IMR-90 (cell line): ENCODE results near the gene MIEN1.

Experiments used
- BHLHE40 ChIP-seq: fragments of 150-350 bp; IDR thresholded peaks from 2 replicates; pipeline ENCODE4 v1.6.1; 2016; ENCODE audit warnings: mild to moderate bottlenecking, low read depth, low read length
- CEBPB ChIP-seq: IDR thresholded peaks from 2 replicates; pipeline ENCODE4 v1.6.1; 2012; ENCODE audit warnings: low read depth, low read length, improper control_type of control experiment
- CHD1 ChIP-seq: IDR thresholded peaks from 2 replicates; pipeline ENCODE4 v1.6.1; 2012; ENCODE audit warnings: low read depth, low read length, improper control_type of control experiment
- FOS ChIP-seq: fragments of 150-350 bp; IDR thresholded peaks from 2 replicates; pipeline ENCODE4 v1.6.1; 2016; ENCODE audit warnings: low read depth, low read length
- MAFK ChIP-seq: IDR thresholded peaks from 2 replicates; pipeline ENCODE4 v1.6.1; 2012; ENCODE audit warnings: low read depth, low read length, improper control_type of control experiment
- MAZ ChIP-seq: IDR thresholded peaks from 2 replicates; pipeline ENCODE4 v1.6.1; 2012; ENCODE audit warnings: low read depth, mild to moderate bottlenecking, low read length, improper control_type of control experiment, moderate library complexity, borderline replicate concordance
- MXI1 ChIP-seq: IDR thresholded peaks from 2 replicates; pipeline ENCODE4 v1.6.1; 2012; ENCODE audit warnings: low read depth, mild to moderate bottlenecking, low read length, moderate library complexity, borderline replicate concordance
- POLR2A ChIP-seq: IDR thresholded peaks from 2 replicates; pipeline ENCODE4 v1.6.1; 2012; ENCODE audit warnings: mild to moderate bottlenecking, low read depth, low read length
- RAD21 ChIP-seq: IDR thresholded peaks from 2 replicates; pipeline ENCODE4 v1.6.1; 2012; ENCODE audit warnings: low read length, improper control_type of control experiment
- RCOR1 ChIP-seq: IDR thresholded peaks from 2 replicates; pipeline ENCODE4 v1.6.1; 2012; ENCODE audit warnings: mild to moderate bottlenecking, low read length, improper control_type of control experiment; ENCODE audit not compliant: insufficient replicate concordance
- RFX5 ChIP-seq: IDR thresholded peaks from 2 replicates; pipeline ENCODE4 v1.8.0; 2012; ENCODE audit warnings: low read depth, mild to moderate bottlenecking, low read length, moderate library complexity
- SMC3 ChIP-seq: fragments of 150-350 bp; IDR thresholded peaks from 2 replicates; pipeline ENCODE4 v1.6.1; 2016; ENCODE audit warnings: low read depth, mild to moderate bottlenecking, antibody characterized with exemption, low read length, moderate library complexity
- TF ChIP-seq, protein P1 (sequence below): conservative IDR thresholded peaks from 2 replicates; pipeline ENCODE4 v1.5.1; 2012; ENCODE audit warnings: mild to moderate bottlenecking, low read depth, low read length, improper control_type of control experiment
- TF ChIP-seq, protein P2 (sequence below): fragments of 150-350 bp; IDR thresholded peaks from 2 replicates; pipeline ENCODE4 v1.6.1; 2017; ENCODE audit warnings: mild to moderate bottlenecking, antibody characterized with exemption, low read length, low read depth

DNA sequence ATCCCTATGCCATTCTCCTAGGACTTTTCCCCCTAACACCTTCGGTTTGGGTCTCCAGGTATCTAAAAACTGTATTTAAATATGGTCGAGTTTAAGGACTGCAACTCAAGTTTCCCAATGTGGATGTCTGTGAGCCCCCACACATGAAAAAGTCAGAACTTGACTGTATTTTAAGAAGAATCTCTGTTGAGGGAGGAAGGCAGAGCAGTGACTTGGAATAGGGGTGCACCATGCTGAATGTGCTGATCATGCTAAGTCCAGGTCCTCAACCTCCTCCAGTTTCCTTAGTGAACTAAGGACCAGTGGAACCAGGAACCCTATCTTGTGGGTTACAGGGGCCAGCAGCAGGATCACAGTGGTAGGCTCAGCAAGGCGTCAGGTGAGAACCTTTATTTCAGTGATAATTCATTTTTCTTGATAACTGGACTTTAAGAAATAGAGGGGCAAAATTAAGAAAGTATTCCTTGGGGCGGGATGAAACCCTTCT is 26.9 kb upstream of the MIEN1 start:
- TF ChIP-seq, protein P1, sequence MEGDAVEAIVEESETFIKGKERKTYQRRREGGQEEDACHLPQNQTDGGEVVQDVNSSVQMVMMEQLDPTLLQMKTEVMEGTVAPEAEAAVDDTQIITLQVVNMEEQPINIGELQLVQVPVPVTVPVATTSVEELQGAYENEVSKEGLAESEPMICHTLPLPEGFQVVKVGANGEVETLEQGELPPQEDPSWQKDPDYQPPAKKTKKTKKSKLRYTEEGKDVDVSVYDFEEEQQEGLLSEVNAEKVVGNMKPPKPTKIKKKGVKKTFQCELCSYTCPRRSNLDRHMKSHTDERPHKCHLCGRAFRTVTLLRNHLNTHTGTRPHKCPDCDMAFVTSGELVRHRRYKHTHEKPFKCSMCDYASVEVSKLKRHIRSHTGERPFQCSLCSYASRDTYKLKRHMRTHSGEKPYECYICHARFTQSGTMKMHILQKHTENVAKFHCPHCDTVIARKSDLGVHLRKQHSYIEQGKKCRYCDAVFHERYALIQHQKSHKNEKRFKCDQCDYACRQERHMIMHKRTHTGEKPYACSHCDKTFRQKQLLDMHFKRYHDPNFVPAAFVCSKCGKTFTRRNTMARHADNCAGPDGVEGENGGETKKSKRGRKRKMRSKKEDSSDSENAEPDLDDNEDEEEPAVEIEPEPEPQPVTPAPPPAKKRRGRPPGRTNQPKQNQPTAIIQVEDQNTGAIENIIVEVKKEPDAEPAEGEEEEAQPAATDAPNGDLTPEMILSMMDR: no peak
- TF ChIP-seq FOS: no peak
- no peak for TF ChIP-seq BHLHE40
- no peak for TF ChIP-seq POLR2A
- no peak for TF ChIP-seq RCOR1
- TF ChIP-seq RFX5: no peak
- no peak for TF ChIP-seq MAFK
- TF ChIP-seq MXI1: no peak
- TF ChIP-seq SMC3: no peak
- TF ChIP-seq RAD21: no peak
- TF ChIP-seq CHD1: no peak
- TF ChIP-seq MAZ: no peak
- TF ChIP-seq, protein P2, sequence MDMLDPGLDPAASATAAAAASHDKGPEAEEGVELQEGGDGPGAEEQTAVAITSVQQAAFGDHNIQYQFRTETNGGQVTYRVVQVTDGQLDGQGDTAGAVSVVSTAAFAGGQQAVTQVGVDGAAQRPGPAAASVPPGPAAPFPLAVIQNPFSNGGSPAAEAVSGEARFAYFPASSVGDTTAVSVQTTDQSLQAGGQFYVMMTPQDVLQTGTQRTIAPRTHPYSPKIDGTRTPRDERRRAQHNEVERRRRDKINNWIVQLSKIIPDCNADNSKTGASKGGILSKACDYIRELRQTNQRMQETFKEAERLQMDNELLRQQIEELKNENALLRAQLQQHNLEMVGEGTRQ: no peak
- no peak for TF ChIP-seq CEBPB
